ENCODE data around the gene ACTL7B. TPM values are rescaled to one million over a fixed set of nuclear protein-coding genes. Genes with fewer than 3 reads are reported as not detected.
"Not testable (repeated sequence)": the region's sequence is repeated elsewhere in the genome, so short reads cannot be mapped to it uniquely, and the experiment has no call there.

The ACTL7B gene
- total and polyA plus RNA-seq, 2 of the 8 experiments (the other 6 are each of a cell fraction or from before 2014, with no cell fraction given) = not detected

DNA sequence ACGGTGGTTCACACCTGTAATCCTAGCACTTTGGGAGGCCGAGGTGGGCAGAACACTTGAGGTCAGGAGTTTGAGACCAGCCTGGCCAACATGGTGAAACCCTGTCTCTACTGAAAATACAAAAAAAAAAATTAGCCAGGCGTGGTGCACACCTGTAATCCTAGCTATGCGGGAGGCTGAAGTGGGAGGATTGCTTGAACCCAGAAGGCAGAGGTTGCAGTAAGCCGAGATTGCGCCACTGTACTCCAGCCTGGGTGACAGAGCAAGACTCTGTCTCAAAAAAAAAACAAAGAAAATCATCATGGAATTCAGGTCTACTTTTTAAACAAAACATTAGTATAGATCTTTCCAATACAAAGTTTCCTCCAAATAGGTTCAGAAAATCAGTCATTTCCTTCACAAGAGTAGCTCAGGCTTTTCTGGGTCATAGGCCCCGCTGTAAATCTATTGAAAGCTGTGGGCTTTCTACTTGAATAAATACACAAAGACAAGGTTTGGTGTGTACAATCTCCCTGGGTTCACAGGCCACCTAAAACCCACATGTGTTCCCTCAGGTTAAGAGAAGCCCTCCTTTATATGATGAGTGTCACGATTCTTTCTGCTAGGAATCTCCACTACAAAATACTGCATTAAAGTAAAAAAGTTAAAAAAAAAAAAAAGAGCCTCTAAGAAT is 43.4 kb upstream of the ACTL7B start:
- not testable (repeated sequence) for H3K23me2 ChIP-seq (ENCODE audit: low read depth, low read length); H3K79me1 ChIP-seq (ENCODE audit: low read depth, low read length); H4K20me1 ChIP-seq (replicated peaks in 1 of 2; ENCODE audit: control insufficient read depth in 1 of 2, insufficient read depth in 2 of 2, low read length in 2 of 2); H4K91ac ChIP-seq (replicated peaks; ENCODE audit: insufficient read length, low read length); H3K14ac ChIP-seq (ENCODE audit: insufficient read length); H3K56ac ChIP-seq (replicated peaks; ENCODE audit: insufficient read length, low read depth, low read length); H3K23ac ChIP-seq (ENCODE audit: insufficient read length); H3K18ac ChIP-seq (ENCODE audit: extremely low read depth, low read length); H3K27me3 ChIP-seq (replicated peaks in 1 of 4; ENCODE audit: control insufficient read depth in 3 of 4, extremely low read depth in 1 of 4, insufficient read depth in 3 of 4, low read length in 3 of 4); H2BK120ac ChIP-seq (replicated peaks; ENCODE audit: low read depth, low read length); H2BK12ac ChIP-seq (ENCODE audit: low read depth, low read length); H3K4me1 ChIP-seq (replicated peaks in 1 of 4; ENCODE audit: control insufficient read depth in 3 of 4, insufficient read depth in 4 of 4, low read length in 3 of 4); H2BK5ac ChIP-seq (ENCODE audit: low read depth, low read length); H2AFZ ChIP-seq (ENCODE audit: low read length); DNase-seq (ENCODE audit: low read depth in 1 of 2, low spot score in 2 of 2); H3K4me3 ChIP-seq (ENCODE audit: extremely low read depth in 1 of 4, insufficient read depth in 2 of 4, low read depth in 3 of 4, low read length in 4 of 4); H2BK15ac ChIP-seq (ENCODE audit: low read length); H3K9me3 ChIP-seq (ENCODE audit: insufficient read depth in 2 of 2, low read depth in 1 of 2, low read length in 1 of 2); FAIRE-seq; H4K5ac ChIP-seq (ENCODE audit: insufficient read length, low read depth, low read length); H2AK5ac ChIP-seq (ENCODE audit: low read depth, low read length); H2BK20ac ChIP-seq (ENCODE audit: low read length); H3K27ac ChIP-seq (ENCODE audit: low read depth, low read length); H4K8ac ChIP-seq (ENCODE audit: extremely low read depth, insufficient read depth, low read length); H3K4me2 ChIP-seq (ENCODE audit: insufficient read depth in 1 of 2, low read depth in 2 of 2, low read length in 2 of 2); H3K4ac ChIP-seq (replicated peaks; ENCODE audit: insufficient read length, low read depth, low read length); H3K9ac ChIP-seq (replicated peaks in 1 of 4; ENCODE audit: extremely low read depth in 1 of 4, low read depth in 3 of 4, low read length in 3 of 4); H3K79me2 ChIP-seq (ENCODE audit: control insufficient read depth in 1 of 2, insufficient read depth in 2 of 2, low read length in 2 of 2)
- peaks cover 17 to 65% (median 54%) of the 10 kb centered on the region in 4 experiments for H3K36me3 ChIP-seq (ENCODE audit: control insufficient read depth in 2 of 4, insufficient read depth in 4 of 4, low read length in 3 of 4)
- ChIA-PET CTCF (ENCODE audit: partially characterized antibody) (interaction anchor here (0.6 to 1.2 kb wide), 7 partner anchors 11 to 995 kb away, joined by 3 to 5 read pairs (median 3); no protein-coding TSS in a partner anchor), POLR2A (ENCODE audit: partially characterized antibody) (interaction anchor here (0.7 to 1.1 kb wide), 3 partner anchors 9 to 106 kb away, joined by 3 to 6 read pairs (median 4); no protein-coding TSS in a partner anchor)
- WGBS, 2 experiments (ENCODE audit: extremely low coverage in 1 of 2, insufficient coverage in 1 of 2, insufficient read length in 1 of 2, insufficient replicate concordance in 2 of 2, low coverage in 1 of 2, low lambda C conversion rate in 2 of 2, missing lambda C conversion rate in 1 of 2) = 86% methylated on average over 8 of the region's 8 CpGs; no CpG with 5 or more reads in 1 of the 2 experiments
